A673 (cell line): Measurements from ENCODE around the gene KCNV2.
"Not testable (repeated sequence)": the region's sequence is repeated elsewhere in the genome, so short reads cannot be mapped to it uniquely, and the experiment has no call there.

Source experiments
- CTCF ChIP-seq: fragments of 300-800, 200-600 bp; sonication (generic); conservative IDR thresholded peaks from 2 replicates; pipeline ENCODE4 v1.5.1; 2017; ENCODE audit warnings: low read depth, mild to moderate bottlenecking, antibody characterized with exemption, low read length, moderate library complexity, mixed read lengths
- EZH2 ChIP-seq: fragments of 200-600 bp; sonication (generic); IDR thresholded peaks from 2 replicates; pipeline ENCODE4 v1.6.1; 2017; ENCODE audit warnings: borderline replicate concordance, low read depth, mild to moderate bottlenecking, mixed read lengths, antibody characterized with exemption, low read length; ENCODE audit not compliant: poor library complexity, severe bottlenecking

GRCh38 chr9:2707256-2707655 is 10.1 kb upstream of the KCNV2 start:
- not testable (repeated sequence) for TF ChIP-seq CTCF, EZH2
